Mesenchymal stem cell (in vitro differentiated cells and primary cell): ENCODE measurements around the gene LASP1.

ENCODE experiments used
- DNase-seq: peaks from one replicate; pipeline ENCODE4 v3.0.0-alpha.2; 2013
- H2AFZ ChIP-seq: one replicate; pipeline ENCODE4 v1.6.1; 2013; ENCODE audit warnings: low read depth, mild to moderate bottlenecking, control low read depth, inconsistent platforms, low read length, moderate library complexity
- H2AK5ac ChIP-seq: 2 replicates; pipeline ENCODE4 v1.6.1; 2013; ENCODE audit warnings: low read length, moderate library complexity, mild to moderate bottlenecking, inconsistent platforms; ENCODE audit not compliant: severe bottlenecking
- H2BK120ac ChIP-seq: one replicate; pipeline ENCODE4 v1.6.1; 2013; ENCODE audit warnings: low read depth, mild to moderate bottlenecking, inconsistent platforms, low read length, moderate library complexity
- H2BK12ac ChIP-seq, 2 experiments: one replicate each; pipeline ENCODE4 v1.6.1; 2013; ENCODE audit warnings: inconsistent platforms in 2 of 2, low read length in 2 of 2, mild to moderate bottlenecking in 2 of 2, moderate library complexity in 2 of 2, control low read depth in 1 of 2
- H2BK15ac ChIP-seq: one replicate; pipeline ENCODE4 v1.6.1; 2013; ENCODE audit warnings: mild to moderate bottlenecking, low read depth, inconsistent platforms; ENCODE audit not compliant: poor library complexity, severe bottlenecking
- H2BK5ac ChIP-seq: 2 replicates; pipeline ENCODE4 v1.6.1; 2013; ENCODE audit warnings: low read depth, mild to moderate bottlenecking, low read length, control low read depth, inconsistent platforms; ENCODE audit not compliant: poor library complexity, severe bottlenecking
- H3K14ac ChIP-seq, 2 experiments: one replicate each; pipeline ENCODE4 v1.6.1; 2013; ENCODE audit warnings: inconsistent platforms in 2 of 2, low read length in 2 of 2, control low read depth in 1 of 2, mild to moderate bottlenecking in 1 of 2, moderate library complexity in 1 of 2
- H3K18ac ChIP-seq, 2 experiments: one replicate each; pipeline ENCODE4 v1.6.1; 2013; ENCODE audit warnings: inconsistent platforms in 2 of 2, low read length in 2 of 2, control low read depth in 1 of 2, low read depth in 1 of 2, mild to moderate bottlenecking in 1 of 2
- H3K23ac ChIP-seq, 2 experiments: one replicate each; pipeline ENCODE4 v1.6.1; 2013; ENCODE audit warnings: inconsistent platforms in 2 of 2, low read length in 2 of 2, mild to moderate bottlenecking in 2 of 2, moderate library complexity in 2 of 2, control low read depth in 1 of 2
- H3K27ac ChIP-seq: 2 replicates; pipeline ENCODE4 v1.5.1; 2013; ENCODE audit warnings: mild to moderate bottlenecking, moderate library complexity, low read length, control low read depth, inconsistent platforms; ENCODE audit not compliant: poor library complexity, severe bottlenecking
- H3K27me3 ChIP-seq, 2 experiments: 2 replicates each; pipeline versions ENCODE4 v1.6.1 to v1.7.0; 2013; ENCODE audit warnings: low read length in 2 of 2, mild to moderate bottlenecking in 2 of 2, moderate library complexity in 2 of 2, control low read depth in 1 of 2, inconsistent platforms in 1 of 2; ENCODE audit not compliant: control insufficient read depth in 1 of 2, insufficient read depth in 1 of 2
- H3K36me3 ChIP-seq, 2 experiments: 2 replicates each; pipeline versions ENCODE4 v1.6.1 to v1.7.0; 2013; ENCODE audit warnings: low read length in 2 of 2, control low read depth in 1 of 2, inconsistent platforms in 1 of 2, low read depth in 1 of 2, mild to moderate bottlenecking in 1 of 2; ENCODE audit not compliant: insufficient read depth in 2 of 2, control insufficient read depth in 1 of 2
- H3K4ac ChIP-seq, 2 experiments: one replicate each; pipeline ENCODE4 v1.6.1; 2013; ENCODE audit warnings: inconsistent platforms in 2 of 2, low read length in 2 of 2, mild to moderate bottlenecking in 2 of 2, moderate library complexity in 2 of 2, control low read depth in 1 of 2, low read depth in 1 of 2
- H3K4me1 ChIP-seq: 2 replicates; pipeline ENCODE4 v1.6.1; 2013; ENCODE audit warnings: low read depth, low read length, control low read depth; ENCODE audit not compliant: control insufficient read depth, insufficient read depth
- H3K4me2 ChIP-seq: 2 replicates; pipeline ENCODE4 v1.6.1; 2013; ENCODE audit warnings: low read length, mild to moderate bottlenecking, inconsistent platforms; ENCODE audit not compliant: poor library complexity, severe bottlenecking
- H3K4me3 ChIP-seq, 2 experiments: 2 replicates each; pipeline versions ENCODE4 v1.5.1 to v1.7.0; 2013; ENCODE audit warnings: low read length in 2 of 2, mild to moderate bottlenecking in 2 of 2, control low read depth in 1 of 2, low read depth in 1 of 2; ENCODE audit not compliant: insufficient read depth in 1 of 2
- H3K79me1 ChIP-seq: replicated peaks from 2 replicates; pipeline ENCODE4 v1.6.1; 2013; ENCODE audit warnings: mild to moderate bottlenecking, control low read depth, low read length, inconsistent platforms; ENCODE audit not compliant: poor library complexity, severe bottlenecking
- H3K9ac ChIP-seq: 2 replicates; pipeline ENCODE4 v1.7.0; 2013; ENCODE audit warnings: mild to moderate bottlenecking, low read length, moderate library complexity
- H3K9me3 ChIP-seq: 2 replicates; pipeline ENCODE4 v1.7.0; 2013; ENCODE audit warnings: mild to moderate bottlenecking, low read length; ENCODE audit not compliant: control insufficient read depth
- H4K8ac ChIP-seq: one replicate; pipeline ENCODE4 v1.6.1; 2013; ENCODE audit warnings: inconsistent platforms, mild to moderate bottlenecking, low read length, moderate library complexity
- H4K91ac ChIP-seq: one replicate; pipeline ENCODE4 v1.6.1; 2013; ENCODE audit warnings: mild to moderate bottlenecking, low read length, inconsistent platforms
- whole genome bisulfite sequencing: methylation state at CpG from one replicate; pipeline ENCODE4 v1.1.7; 2013; ENCODE audit warnings: mixed read lengths; 5-methylcytosine and 5-hydroxymethylcytosine counted together

LASP1 gene

GRCh38 chr17:38939987-38940386, 70.1 kb downstream of the LASP1 start:
- Histone ChIP-seq H3K23ac (no peak overlapping the region), H3K9me3 (no peaks in the 10 kb centered on the region), H2AK5ac (no peak overlapping the region), H2BK5ac (no peak overlapping the region), H3K27me3 (no peaks in the 10 kb centered on the region), H3K4me1 (no peaks in the 10 kb centered on the region), H3K36me3 (no peaks in the 10 kb centered on the region), H3K18ac (no peak overlapping the region), H2BK120ac (no peak overlapping the region), H2AFZ (no peak overlapping the region), H3K9ac (no peak overlapping the region), H3K79me1 (no peaks in the 10 kb centered on the region), H4K8ac (no peak overlapping the region), H3K4ac (no peak overlapping the region), H3K4me3 (no peak overlapping the region), H2BK12ac (no peak overlapping the region), H4K91ac (no peak overlapping the region), H3K4me2 (no peak overlapping the region), H2BK15ac (no peak overlapping the region), H3K14ac (no peak overlapping the region), H3K27ac (no peak overlapping the region)
- DNase-seq: no peak

GRCh38 chr17:38940404-38940803, 70.5 kb downstream of the LASP1 start:
- H4K91ac ChIP-seq: no peak overlapping the region
- H3K79me1 ChIP-seq: no peaks in the 10 kb centered on the region
- H3K9me3 ChIP-seq: no peaks in the 10 kb centered on the region
- no peaks in the 10 kb centered on the region for H3K4me1 ChIP-seq
- H2BK120ac ChIP-seq: no peak overlapping the region
- no peaks in the 10 kb centered on the region for H3K36me3 ChIP-seq
- H2AFZ ChIP-seq: no peak overlapping the region
- H2BK15ac ChIP-seq: no peak overlapping the region
- no peak overlapping the region for H2BK5ac ChIP-seq
- 100% methylated on average over 1 of the region's 1 CpG for WGBS
- H3K4me2 ChIP-seq: no peak overlapping the region
- no peak overlapping the region for H3K14ac ChIP-seq
- no peak overlapping the region for H3K18ac ChIP-seq
- no peak overlapping the region for H3K4ac ChIP-seq
- DNase-seq: no peak
- H3K23ac ChIP-seq: no peak overlapping the region
- no peak overlapping the region for H3K9ac ChIP-seq
- H4K8ac ChIP-seq: no peak overlapping the region
- no peak overlapping the region for H3K4me3 ChIP-seq
- no peak overlapping the region for H2AK5ac ChIP-seq
- H3K27ac ChIP-seq: no peak overlapping the region
- no peak overlapping the region for H2BK12ac ChIP-seq
- H3K27me3 ChIP-seq: no peaks in the 10 kb centered on the region

- H3K14ac ChIP-seq: no peak overlapping the region
- H2BK5ac ChIP-seq: no peak overlapping the region
These were observed 73.0 kb downstream of the LASP1 start for GRCh38 chr17:38942696-38943334.

GRCh38 chr17:38943607-38944006, 73.7 kb downstream of the LASP1 start:
- H3K4ac ChIP-seq: no peak overlapping the region
- no peak overlapping the region for H3K4me3 ChIP-seq
- no peak overlapping the region for H3K9ac ChIP-seq
- H2BK15ac ChIP-seq: no peak overlapping the region
- H3K9me3 ChIP-seq: no peaks in the 10 kb centered on the region
- no peak overlapping the region for H3K23ac ChIP-seq
- H2AK5ac ChIP-seq: no peak overlapping the region
- H3K27me3 ChIP-seq: no peaks in the 10 kb centered on the region
- H4K8ac ChIP-seq: no peak overlapping the region
- H3K79me1 ChIP-seq: no peaks in the 10 kb centered on the region
- H3K4me2 ChIP-seq: no peak overlapping the region
- no peak overlapping the region for H3K27ac ChIP-seq
- H3K36me3 ChIP-seq: no peaks in the 10 kb centered on the region
- H2AFZ ChIP-seq: no peak overlapping the region
- WGBS: 89% methylated on average over 6 of the region's 8 CpGs
- H3K4me1 ChIP-seq: no peaks in the 10 kb centered on the region
- no peak overlapping the region for H2BK5ac ChIP-seq
- no peak overlapping the region for H3K18ac ChIP-seq
- no peak overlapping the region for H2BK12ac ChIP-seq
- no peak overlapping the region for H2BK120ac ChIP-seq
- H3K14ac ChIP-seq: no peak overlapping the region
- no peak for DNase-seq
- no peak overlapping the region for H4K91ac ChIP-seq

More at GRCh38 chr17:38942696-38943334, 73.0 kb downstream of the LASP1 start:
- Histone ChIP-seq H3K4me2 (no peak overlapping the region), H3K9ac (peak overlapping the region; percentile 36), H2BK12ac (no peak overlapping the region), H3K79me1 (no peaks in the 10 kb centered on the region), H3K27ac (no peak overlapping the region), H4K91ac (no peak overlapping the region), H2AFZ (no peak overlapping the region), H3K4me1 (no peaks in the 10 kb centered on the region), H2BK120ac (no peak overlapping the region), H3K23ac (no peak overlapping the region), H3K36me3 (no peaks in the 10 kb centered on the region), H3K18ac (no peak overlapping the region), H4K8ac (no peak overlapping the region), H2BK15ac (no peak overlapping the region), H3K9me3 (no peaks in the 10 kb centered on the region), H2AK5ac (no peak overlapping the region), H3K4me3 (peak overlapping the region in 1 of 2 experiments; percentile 6), H3K4ac (no peak overlapping the region), H3K27me3 (no peaks in the 10 kb centered on the region)
- WGBS: 91% methylated on average over 2 of the region's 4 CpGs
- no peak for DNase-seq
